Epithelial cell of esophagus (primary cell): Measurements from ENCODE around the gene LRRC1.

Experiments
- DNase-seq: peaks from one replicate; pipeline ENCODE4 v3.0.0; 2010; ENCODE audit warnings: low read depth
- H3K4me3 ChIP-seq: 2 replicates; pipeline ENCODE4 v1.5.1; 2011; ENCODE audit warnings: mild to moderate bottlenecking, low read length, control low read depth
- TF ChIP-seq, protein P1 (sequence below): IDR thresholded peaks from 2 replicates; pipeline ENCODE4 v1.5.1; 2011; ENCODE audit warnings: low read depth, mild to moderate bottlenecking, low read length, control low read depth, inconsistent platforms; ENCODE audit not compliant: insufficient read depth; ENCODE audit errors: missing control alignments

The LRRC1 gene

GRCh38 chr6:53906103-53906502 lies 111.3 kb downstream of the LRRC1 start:
- TF ChIP-seq, protein P1, sequence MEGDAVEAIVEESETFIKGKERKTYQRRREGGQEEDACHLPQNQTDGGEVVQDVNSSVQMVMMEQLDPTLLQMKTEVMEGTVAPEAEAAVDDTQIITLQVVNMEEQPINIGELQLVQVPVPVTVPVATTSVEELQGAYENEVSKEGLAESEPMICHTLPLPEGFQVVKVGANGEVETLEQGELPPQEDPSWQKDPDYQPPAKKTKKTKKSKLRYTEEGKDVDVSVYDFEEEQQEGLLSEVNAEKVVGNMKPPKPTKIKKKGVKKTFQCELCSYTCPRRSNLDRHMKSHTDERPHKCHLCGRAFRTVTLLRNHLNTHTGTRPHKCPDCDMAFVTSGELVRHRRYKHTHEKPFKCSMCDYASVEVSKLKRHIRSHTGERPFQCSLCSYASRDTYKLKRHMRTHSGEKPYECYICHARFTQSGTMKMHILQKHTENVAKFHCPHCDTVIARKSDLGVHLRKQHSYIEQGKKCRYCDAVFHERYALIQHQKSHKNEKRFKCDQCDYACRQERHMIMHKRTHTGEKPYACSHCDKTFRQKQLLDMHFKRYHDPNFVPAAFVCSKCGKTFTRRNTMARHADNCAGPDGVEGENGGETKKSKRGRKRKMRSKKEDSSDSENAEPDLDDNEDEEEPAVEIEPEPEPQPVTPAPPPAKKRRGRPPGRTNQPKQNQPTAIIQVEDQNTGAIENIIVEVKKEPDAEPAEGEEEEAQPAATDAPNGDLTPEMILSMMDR, result no peak
- DNase-seq, result no peak

DNA sequence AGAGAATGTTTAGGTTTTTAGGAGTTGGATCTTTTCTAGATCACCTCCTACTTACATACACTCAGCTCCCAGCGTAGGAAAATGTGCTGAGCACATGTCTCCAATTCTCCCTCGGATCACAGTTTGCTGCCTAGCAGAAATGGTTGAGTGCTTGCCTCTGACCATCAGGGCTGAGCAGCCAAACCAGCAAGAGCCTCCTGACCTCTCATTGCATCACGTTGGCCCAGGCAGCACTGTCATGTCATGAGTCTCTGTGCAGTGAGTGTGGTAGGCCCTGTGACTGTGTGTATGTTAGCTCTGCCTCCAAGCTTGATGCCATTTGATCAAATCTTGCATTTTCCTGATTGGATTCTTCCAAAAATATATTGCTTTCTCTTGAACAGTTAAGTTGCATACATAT lies 112.0 kb downstream of the LRRC1 start:
- no peak overlapping the region for H3K4me3 ChIP-seq
- DNase-seq, result no peak
- TF ChIP-seq, protein P1, result no peak

More at GRCh38 chr6:53906103-53906502, 111.3 kb downstream of the LRRC1 start:
- no peak overlapping the region for H3K4me3 ChIP-seq

DNA sequence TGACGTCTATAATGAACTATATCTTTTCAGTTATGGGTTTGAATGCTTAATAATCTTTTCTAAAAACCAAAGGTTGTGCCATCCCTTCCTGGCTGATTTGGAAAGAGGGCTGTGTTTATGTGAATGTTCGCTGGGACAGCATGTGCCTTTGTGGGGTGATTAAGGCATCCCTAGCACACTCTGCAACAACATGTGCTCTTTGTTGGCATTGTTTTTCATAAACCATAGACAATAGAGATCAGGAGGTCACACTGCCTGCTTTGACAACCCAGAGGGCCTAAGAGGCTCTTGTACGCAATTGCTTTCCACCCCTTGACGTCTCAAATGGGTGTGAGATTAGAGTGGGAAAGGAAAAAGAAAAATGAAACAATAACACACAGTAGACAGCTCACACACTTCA lies 116.0 kb downstream of the LRRC1 start:
- TF ChIP-seq, protein P1, result no peak
- no peak for DNase-seq
- H3K4me3 ChIP-seq, result no peak overlapping the region

GRCh38 chr6:53912661-53913060 lies 117.9 kb downstream of the LRRC1 start:
- TF ChIP-seq, protein P1, result no peak
- no peak for DNase-seq
- H3K4me3 ChIP-seq, result no peak overlapping the region

DNA sequence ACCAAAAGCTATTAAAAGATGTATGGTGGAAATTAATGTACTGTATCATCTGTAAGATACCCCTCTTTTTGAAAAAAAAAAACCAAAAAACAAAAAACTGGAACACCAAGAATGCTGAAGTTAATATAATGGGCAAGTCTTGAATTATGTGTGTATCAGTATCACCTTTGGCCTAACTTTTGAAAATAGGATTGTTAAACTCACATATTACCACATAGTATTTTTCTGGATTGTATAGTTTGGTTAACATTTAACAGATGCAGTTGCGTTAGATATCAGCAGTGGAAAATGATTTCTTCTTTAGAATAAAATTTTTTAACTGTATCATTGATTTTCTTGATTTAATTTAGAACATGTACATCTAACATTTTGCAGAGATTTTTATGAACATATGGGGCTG lies 118.5 kb downstream of the LRRC1 start:
- DNase-seq, result no peak

GRCh38 chr6:53915026-53915691 lies 120.4 kb downstream of the LRRC1 start:
- TF ChIP-seq, protein P1, result no peak
- no peak for DNase-seq
- no peak overlapping the region for H3K4me3 ChIP-seq

More for the DNA sequence above, 118.5 kb downstream of the LRRC1 start:
- H3K4me3 ChIP-seq, result no peak overlapping the region
- TF ChIP-seq, protein P1, result no peak

DNA sequence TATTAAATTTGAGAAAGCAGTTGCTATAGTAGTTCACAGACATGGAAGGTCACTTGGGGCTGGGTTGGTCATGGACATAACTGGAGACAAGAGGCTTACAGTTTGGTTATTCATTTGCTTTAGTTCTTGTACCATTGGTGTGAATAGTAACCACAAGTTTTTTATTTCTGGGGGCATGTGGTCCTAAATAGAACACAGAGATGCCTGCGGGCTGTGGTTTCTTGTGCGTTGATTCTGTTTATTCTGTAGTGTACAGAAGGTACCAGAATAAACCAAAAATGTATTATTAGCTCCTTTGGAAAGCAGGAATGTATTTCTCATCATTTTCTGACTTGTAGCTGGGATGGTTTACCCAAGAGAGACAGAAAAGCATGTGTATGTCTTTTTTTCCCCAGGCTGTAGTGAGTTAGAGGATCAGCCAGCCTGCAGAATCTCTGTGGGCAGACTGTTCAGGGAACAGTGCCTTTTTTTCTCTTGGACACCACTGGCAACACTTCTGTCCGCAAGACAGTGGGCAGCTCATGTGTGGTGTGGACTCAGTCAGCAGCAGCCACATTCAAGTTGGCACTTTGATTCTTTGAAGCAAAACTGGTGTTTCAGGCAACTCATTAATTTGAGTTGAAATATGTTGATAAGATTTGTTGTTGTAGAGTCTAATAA lies 122.1 kb downstream of the LRRC1 start:
- H3K4me3 ChIP-seq, result no peak overlapping the region

More for the DNA sequence above, 122.1 kb downstream of the LRRC1 start:
- TF ChIP-seq, protein P1, result no peak
- no peak for DNase-seq
